Naive thymus-derived CD8-positive, alpha-beta T cell (primary cell): Measurements from ENCODE around the gene WNT3. TPM values are rescaled to one million over a fixed set of nuclear protein-coding genes. Genes with fewer than 3 reads are reported as not detected.
"Not testable (repeated sequence)": the region's sequence is repeated elsewhere in the genome, so short reads cannot be mapped to it uniquely, and the experiment has no call there.

Experiments
- ATAC-seq, 2 donors: fragments of 150-1000 bp; cut with Tn5 transposase in 1 of 2; sonication (Bioruptor Pico), chemical (Tn5 transposase) in 1 of 2; 1 replicate in 1 of 2; 2 replicates in 1 of 2; pipeline ENCODE4 v1.10.0; 2021; ENCODE audit warnings: mild to moderate bottlenecking in 2 of 2, moderate library complexity in 2 of 2
- POLR2A ChIA-PET: fragments of 350-600 bp; sonication (Branson Sonifier 250); formaldehyde crosslinking; loops from one replicate; lab custom pipeline; 2021; ENCODE audit warnings: antibody characterized with exemption; lab: Charles Lee
- DNase-seq, 10 donors: peaks; one replicate each; pipeline versions ENCODE4 v3.0.0 to v3.0.0-alpha.2; 2020 to 2022
- H3K27ac Mint-ChIP-seq, 10 donors: one replicate each; pipeline ENCODE4 v1.8.0; 2020 to 2022; ENCODE audit warnings: mild to moderate bottlenecking in 10 of 10, mixed read lengths in 10 of 10, moderate library complexity in 4 of 10, inconsistent platforms in 1 of 10
- H3K27me3 Mint-ChIP-seq, 5 donors: one replicate each; pipeline ENCODE4 v1.8.0; 2021 to 2022; ENCODE audit warnings: mixed read lengths in 5 of 5
- H3K36me3 Mint-ChIP-seq, 3 donors: one replicate each; pipeline ENCODE4 v1.8.0; 2020 to 2022; ENCODE audit warnings: mixed read lengths in 3 of 3, mild to moderate bottlenecking in 2 of 3, inconsistent platforms in 1 of 3
- H3K4me1 Mint-ChIP-seq, 4 donors: one replicate each; pipeline ENCODE4 v1.8.0; 2021 to 2022; ENCODE audit warnings: mixed read lengths in 4 of 4
- H3K4me3 Mint-ChIP-seq, 10 donors: one replicate each; pipeline ENCODE4 v1.8.0; 2020 to 2022; ENCODE audit warnings: mild to moderate bottlenecking in 10 of 10, mixed read lengths in 10 of 10, moderate library complexity in 6 of 10, inconsistent platforms in 1 of 10
- H3K9me3 Mint-ChIP-seq, 9 donors: one replicate each; pipeline ENCODE4 v1.8.0; 2020 to 2022; ENCODE audit warnings: mixed read lengths in 9 of 9, mild to moderate bottlenecking in 3 of 9, inconsistent platforms in 1 of 9, moderate library complexity in 1 of 9
- polyA plus RNA-seq, 3 donors: library from polyadenylated mRNA; unstranded; fragments of 300-500 nt; fragmentation: Illumina TruSeq; gene quantifications; one replicate each; pipeline ENCODE4 v1.2.3, GENCODE V29; 2021
- total RNA-seq, 8 experiments: library from RNA in 2 of 8; stranded (reverse) in 2 of 8; gene quantifications; one replicate each; pipeline ENCODE4 v1.2.3 and lab custom pipeline; 2021 to 2026

WNT3 gene
- total and polyA plus RNA-seq, 5 experiments from 2014 or later = not detected

DNA sequence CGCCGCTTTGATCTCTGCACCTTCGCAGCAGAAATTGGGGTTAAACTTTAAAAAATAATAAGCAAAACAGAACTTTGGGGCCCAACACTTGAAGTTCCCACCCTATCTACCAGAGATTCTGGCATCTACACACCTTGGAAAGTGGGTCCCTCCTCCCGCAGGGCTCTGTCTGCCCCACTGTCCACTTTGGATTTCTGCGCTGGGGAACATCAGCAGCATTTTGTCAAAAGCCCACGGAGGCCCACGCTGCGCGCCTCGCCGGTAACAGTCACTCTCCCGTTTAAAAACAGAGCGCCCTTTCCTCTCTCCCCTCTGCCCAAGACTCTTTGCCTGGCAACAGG lies 32.2 kb upstream of the WNT3 start:
- no peak for ATAC-seq
- Mint-ChIP-seq H3K4me3 (peak overlapping the region; percentile 20 to 72 (median 60)), H3K27ac (no peak overlapping the region)

DNA sequence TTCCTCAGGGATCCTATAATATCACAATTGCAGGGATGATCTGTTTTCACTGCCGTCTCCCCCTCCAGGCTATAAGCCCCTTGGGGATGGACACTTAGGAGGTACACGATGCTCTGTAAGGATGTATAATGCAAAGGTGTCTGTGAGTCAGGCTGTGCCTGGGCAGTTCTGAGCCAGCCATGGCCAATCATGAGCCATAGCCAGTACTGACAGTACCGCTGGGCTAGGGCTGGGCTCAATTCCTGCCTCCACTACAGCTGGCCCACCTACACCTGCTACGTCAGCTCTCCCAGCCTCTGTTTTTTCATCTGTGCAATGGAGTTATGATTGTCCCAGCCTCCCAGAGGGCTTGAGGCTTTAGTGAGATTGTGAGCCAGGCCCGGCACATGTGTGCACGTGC lies 30.0 kb upstream of the WNT3 start:
- H3K27ac Mint-ChIP-seq = no peak overlapping the region
- peak in 1 of 10 donors; percentile 7 for DNase-seq
- ATAC-seq = no peak
- POLR2A ChIA-PET = no interaction called here
- no peak overlapping the region for H3K4me3 Mint-ChIP-seq
- peaks cover 38 to 79% (median 59%) of the 10 kb centered on the region in 5 donors for H3K27me3 Mint-ChIP-seq
- H3K4me1 Mint-ChIP-seq = peaks cover 2 to 19% (median 14%) of the 10 kb centered on the region in 4 donors
- peaks cover 0 to 2% (median 1%) of the 10 kb centered on the region in 3 donors for H3K36me3 Mint-ChIP-seq
- H3K9me3 Mint-ChIP-seq = peaks cover 0 to 6% (median 2%) of the 10 kb centered on the region in 9 donors

More for the DNA sequence above, 32.2 kb upstream of the WNT3 start:
- H3K27me3 Mint-ChIP-seq = peaks cover 44 to 92% (median 68%) of the 10 kb centered on the region in 5 donors
- H3K36me3 Mint-ChIP-seq = peaks cover 0 to 2% (median 0%) of the 10 kb centered on the region in 3 donors
- H3K4me1 Mint-ChIP-seq = peaks cover 2 to 15% (median 13%) of the 10 kb centered on the region in 4 donors
- H3K9me3 Mint-ChIP-seq = no peaks in the 10 kb centered on the region
- peak in 1 of 10 donors; percentile 35 for DNase-seq
- POLR2A ChIA-PET = no interaction called here

DNA sequence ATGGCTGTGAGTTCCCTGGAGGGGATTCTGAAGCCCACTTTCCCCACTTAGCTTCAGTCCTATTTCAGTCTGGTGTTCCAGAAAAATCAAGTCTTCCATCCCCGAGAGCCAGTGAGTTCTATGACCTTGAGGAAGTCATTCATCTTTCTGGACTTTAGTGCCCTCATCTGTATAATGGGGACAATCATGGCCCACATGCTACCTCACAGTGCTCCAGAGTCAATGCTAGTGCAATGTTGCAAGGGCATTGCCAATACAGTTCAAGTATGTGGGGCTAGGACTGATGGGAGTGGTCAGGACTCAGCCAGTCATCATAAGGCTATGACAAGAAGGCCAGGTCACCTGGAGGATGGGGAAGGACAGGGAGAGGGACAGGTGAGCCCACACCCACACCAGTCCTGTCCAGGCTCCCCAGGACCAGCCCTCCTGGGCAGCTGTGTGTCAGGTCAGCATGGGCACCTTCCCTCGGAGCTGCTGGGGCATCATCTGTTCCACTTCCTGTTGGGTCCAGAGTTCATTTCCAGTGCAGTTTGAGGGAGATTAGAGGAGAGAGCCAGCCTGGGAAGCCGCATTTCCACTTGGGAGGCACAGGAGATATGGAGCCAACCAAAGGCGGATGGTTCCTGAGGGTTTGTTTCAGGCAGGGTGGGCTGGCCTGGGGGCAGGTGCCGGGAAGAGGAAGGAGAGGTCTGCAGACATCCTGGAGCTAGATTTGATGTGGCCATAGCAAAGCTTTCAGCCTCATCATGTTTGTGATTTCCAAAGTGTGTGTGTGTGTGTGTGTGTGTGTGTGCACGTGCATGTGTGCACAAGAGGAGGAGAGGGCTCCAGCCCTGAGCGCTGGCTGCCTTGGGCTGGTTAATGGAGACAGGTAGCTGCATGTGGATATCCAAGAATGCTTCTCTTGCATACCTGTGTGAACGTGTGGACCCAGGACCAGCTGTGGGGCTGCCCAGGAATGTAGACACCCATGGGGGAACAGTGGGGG lies 29.0 kb upstream of the WNT3 start:
- POLR2A ChIA-PET = no interaction called here
- Mint-ChIP-seq H3K9me3 (peaks cover 0 to 15% (median 12%) of the 10 kb centered on the region in 9 donors), H3K27me3 (peaks cover 39 to 79% (median 62%) of the 10 kb centered on the region in 5 donors), H3K27ac (peak overlapping the region in 1 of 10 donors; percentile 14), H3K36me3 (peaks cover 2 to 12% (median 3%) of the 10 kb centered on the region in 3 donors), H3K4me1 (peaks cover 2 to 19% (median 14%) of the 10 kb centered on the region in 4 donors), H3K4me3 (peak overlapping the region in 1 of 10 donors; percentile 67)
- no peak for ATAC-seq
- peak in 1 of 10 donors; percentile 37 for DNase-seq

DNA sequence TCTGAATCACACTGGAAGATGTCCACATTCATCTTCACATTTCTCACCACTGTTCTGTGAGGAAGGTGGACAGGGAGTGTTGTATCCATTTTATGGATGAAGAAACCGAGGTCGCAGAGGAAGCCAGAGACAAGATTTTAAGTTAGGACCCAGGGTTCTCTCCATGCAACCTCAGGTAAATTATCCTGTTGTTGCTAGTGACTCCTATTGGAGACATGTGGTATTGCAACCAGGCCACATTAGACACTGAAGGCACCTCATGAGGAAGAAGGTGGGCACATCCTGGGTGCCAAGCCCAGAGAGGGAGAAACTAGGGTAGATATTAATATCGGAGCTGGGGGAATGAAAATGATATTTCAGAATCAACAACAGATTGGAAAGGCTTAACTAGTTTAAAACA lies 24.3 kb upstream of the WNT3 start:
- ATAC-seq (no peak), DNase-seq (no peak)
- H3K27ac Mint-ChIP-seq = no peak overlapping the region
- H3K9me3 Mint-ChIP-seq = peaks cover 0 to 23% (median 14%) of the 10 kb centered on the region in 9 donors
- H3K36me3 Mint-ChIP-seq = peaks cover 0 to 12% (median 3%) of the 10 kb centered on the region in 3 donors
- POLR2A ChIA-PET = no interaction called here
- H3K27me3 Mint-ChIP-seq = peaks cover 32 to 65% (median 50%) of the 10 kb centered on the region in 5 donors
- peaks cover 0 to 7% (median 3%) of the 10 kb centered on the region in 4 donors for H3K4me1 Mint-ChIP-seq
- H3K4me3 Mint-ChIP-seq = no peak overlapping the region

DNA sequence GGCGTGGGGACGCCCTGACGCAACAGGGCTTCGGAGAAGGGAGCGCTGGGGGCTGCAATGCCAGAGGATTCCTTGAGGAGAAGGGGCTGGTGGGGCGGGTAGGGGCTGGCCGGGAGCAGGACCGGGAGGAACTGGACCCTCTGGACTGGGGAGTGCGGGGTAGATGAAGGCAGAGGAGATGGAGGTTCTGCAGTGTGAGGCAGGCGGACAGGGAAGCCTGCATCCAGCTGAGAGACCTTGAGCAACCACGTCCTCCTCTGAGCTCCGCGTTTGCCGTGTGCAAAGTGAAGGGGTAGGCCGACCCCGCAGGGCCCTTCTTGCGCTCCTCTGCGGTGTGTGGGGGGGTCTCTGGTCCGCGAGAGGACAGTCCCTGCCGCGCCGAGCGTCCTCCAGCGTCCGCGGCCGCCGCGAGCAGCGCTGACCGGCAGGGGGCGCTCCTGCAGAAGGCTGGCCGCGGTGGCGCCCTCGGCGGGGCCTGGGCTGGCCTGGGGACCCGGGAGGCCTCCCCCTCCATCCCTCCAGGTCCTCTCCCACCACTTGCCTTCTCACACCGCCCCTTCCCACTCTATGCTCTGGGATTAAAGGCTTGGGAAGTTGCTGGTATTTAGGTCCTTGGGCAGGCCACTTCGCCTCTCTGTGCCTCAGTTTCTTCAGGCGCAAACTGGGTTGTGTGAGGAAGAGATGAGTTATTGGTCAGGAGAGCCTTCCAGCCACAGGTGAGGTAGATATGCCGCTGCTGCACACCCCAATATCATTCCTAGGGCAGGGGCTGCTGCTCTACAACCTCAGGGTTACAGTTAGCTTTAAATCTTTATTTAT lies 23.3 kb upstream of the WNT3 start:
- POLR2A ChIA-PET = no interaction called here
- peaks cover 23 to 60% (median 46%) of the 10 kb centered on the region in 5 donors for H3K27me3 Mint-ChIP-seq
- H3K27ac Mint-ChIP-seq = no peak overlapping the region
- peaks cover 0 to 23% (median 14%) of the 10 kb centered on the region in 9 donors for H3K9me3 Mint-ChIP-seq
- ATAC-seq (peak; percentile 42 to 60), DNase-seq (peak in 4 of 10 donors; percentile 13 to 52 (median 40))
- peaks cover 0 to 12% (median 3%) of the 10 kb centered on the region in 3 donors for H3K36me3 Mint-ChIP-seq
- H3K4me1 Mint-ChIP-seq = peaks cover 0 to 7% (median 3%) of the 10 kb centered on the region in 4 donors
- H3K4me3 Mint-ChIP-seq = peak overlapping the region in 3 of 10 donors; percentile 13 to 51 (median 48)

DNA sequence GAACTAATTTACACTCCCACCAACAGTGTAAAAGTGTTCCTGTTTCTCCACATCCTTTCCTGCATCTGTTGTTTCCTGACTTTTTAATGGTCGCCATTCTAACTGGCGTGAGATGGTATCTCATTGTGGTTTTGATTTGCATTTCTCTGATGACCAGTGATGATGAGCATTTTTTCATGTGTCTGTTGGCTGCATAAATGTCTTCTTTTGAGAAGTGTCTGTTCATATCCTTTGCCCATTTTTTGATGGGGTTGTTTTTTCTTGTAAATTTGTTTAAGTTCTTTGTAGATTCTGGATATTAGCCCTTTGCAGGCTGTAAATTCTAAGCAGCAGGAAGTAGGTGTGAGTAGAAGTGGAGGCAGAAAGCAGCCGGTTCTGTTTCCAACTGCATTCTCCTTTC lies 22.1 kb upstream of the WNT3 start:
- Mint-ChIP-seq H3K9me3 (peaks cover 0 to 23% (median 14%) of the 10 kb centered on the region in 9 donors), H3K27me3 (peaks cover 19 to 59% (median 39%) of the 10 kb centered on the region in 5 donors), H3K36me3 (peaks cover 0 to 12% (median 3%) of the 10 kb centered on the region in 3 donors), H3K4me1 (peaks cover 0 to 11% (median 8%) of the 10 kb centered on the region in 4 donors)
- ATAC-seq, POLR2A ChIA-PET, DNase-seq, H3K27ac Mint-ChIP-seq, H3K4me3 Mint-ChIP-seq: not testable (repeated sequence)

DNA sequence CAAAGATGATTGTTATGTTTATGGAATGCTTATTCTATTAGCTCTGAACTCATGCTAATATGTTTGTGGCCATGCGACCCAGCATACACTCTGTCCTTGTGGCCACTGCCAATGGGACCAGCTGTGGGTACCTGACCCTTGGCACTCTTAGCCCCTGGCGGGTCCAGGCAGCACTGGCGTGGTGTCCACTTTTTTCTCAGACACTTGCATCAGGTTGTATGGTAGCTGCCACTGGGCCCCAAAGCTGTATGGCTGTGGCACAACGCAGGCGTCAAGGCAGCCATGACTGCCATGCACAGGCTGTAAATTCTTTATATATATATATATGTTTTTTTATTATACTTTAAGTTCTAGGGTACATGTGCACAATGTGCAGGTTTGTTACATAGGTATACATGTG lies 20.7 kb upstream of the WNT3 start:
- no peak for ATAC-seq
- Mint-ChIP-seq H3K9me3 (peaks cover 0 to 21% (median 13%) of the 10 kb centered on the region in 9 donors), H3K27me3 (peaks cover 19 to 60% (median 35%) of the 10 kb centered on the region in 5 donors), H3K36me3 (peaks cover 0 to 12% (median 3%) of the 10 kb centered on the region in 3 donors), H3K27ac (no peak overlapping the region), H3K4me1 (peaks cover 0 to 8% (median 6%) of the 10 kb centered on the region in 4 donors), H3K4me3 (no peak overlapping the region)
- POLR2A ChIA-PET = no interaction called here
- peak in 1 of 10 donors; percentile 49 for DNase-seq

DNA sequence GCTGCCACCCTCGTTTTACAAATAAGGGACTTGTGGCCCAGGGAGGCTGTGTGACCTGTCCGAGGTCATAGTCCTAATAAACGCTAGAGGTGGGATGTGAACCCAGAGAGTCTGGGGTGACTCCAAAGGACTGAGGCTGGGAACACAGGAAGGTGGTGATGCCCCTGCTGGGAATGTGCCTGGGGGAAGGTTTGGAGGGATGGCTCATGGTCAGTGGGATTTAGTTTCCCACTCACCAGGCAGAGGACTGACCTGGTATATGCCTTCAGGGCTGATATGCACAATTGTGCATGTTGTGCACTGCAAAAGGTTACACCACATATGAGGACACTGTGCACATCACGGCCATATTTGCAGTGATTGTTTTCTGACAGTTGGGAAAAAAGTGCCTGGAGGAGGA lies 19.0 kb upstream of the WNT3 start:
- Mint-ChIP-seq H3K9me3 (peaks cover 0 to 8% (median 1%) of the 10 kb centered on the region in 9 donors), H3K27ac (no peak overlapping the region), H3K27me3 (peaks cover 12 to 47% (median 23%) of the 10 kb centered on the region in 5 donors), H3K4me1 (peaks cover 0 to 8% (median 6%) of the 10 kb centered on the region in 4 donors), H3K36me3 (peaks cover 0 to under 1% (median 0%) of the 10 kb centered on the region in 3 donors), H3K4me3 (no peak overlapping the region)
- DNase-seq = peak in 1 of 10 donors; percentile 26
- POLR2A ChIA-PET = no interaction called here
- no peak for ATAC-seq

DNA sequence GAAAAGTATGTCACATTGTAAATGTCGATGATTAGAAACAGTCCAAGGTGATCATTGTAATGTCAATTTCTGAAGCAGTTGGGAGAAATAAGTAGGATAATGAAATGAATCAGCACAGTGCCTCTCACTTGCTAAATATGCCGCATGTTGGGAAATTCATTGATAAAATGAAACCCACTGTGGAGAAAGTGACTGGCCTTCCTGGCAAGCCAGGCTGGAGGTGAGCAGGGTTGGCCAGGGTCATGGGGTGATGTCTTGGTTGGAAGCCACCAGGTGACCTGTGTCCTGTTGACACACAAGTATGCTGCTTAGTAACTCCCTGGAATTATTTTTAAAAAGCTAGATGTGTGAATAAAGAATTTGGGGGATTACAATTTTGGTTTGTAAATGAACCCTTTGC lies 18.0 kb upstream of the WNT3 start:
- no peak for DNase-seq
- Mint-ChIP-seq H3K4me1 (peaks cover 0 to 8% (median 6%) of the 10 kb centered on the region in 4 donors), H3K36me3 (no peaks in the 10 kb centered on the region), H3K27ac (peak overlapping the region in 1 of 10 donors; percentile 95), H3K4me3 (no peak overlapping the region), H3K27me3 (peaks cover 11 to 47% (median 23%) of the 10 kb centered on the region in 5 donors), H3K9me3 (peaks cover 0 to 6% (median 0%) of the 10 kb centered on the region in 9 donors)
- POLR2A ChIA-PET = interaction anchor here (0.6 kb wide), 1 partner anchor 23 kb away, joined by 4 read pairs; no protein-coding TSS in a partner anchor
- ATAC-seq = no peak

DNA sequence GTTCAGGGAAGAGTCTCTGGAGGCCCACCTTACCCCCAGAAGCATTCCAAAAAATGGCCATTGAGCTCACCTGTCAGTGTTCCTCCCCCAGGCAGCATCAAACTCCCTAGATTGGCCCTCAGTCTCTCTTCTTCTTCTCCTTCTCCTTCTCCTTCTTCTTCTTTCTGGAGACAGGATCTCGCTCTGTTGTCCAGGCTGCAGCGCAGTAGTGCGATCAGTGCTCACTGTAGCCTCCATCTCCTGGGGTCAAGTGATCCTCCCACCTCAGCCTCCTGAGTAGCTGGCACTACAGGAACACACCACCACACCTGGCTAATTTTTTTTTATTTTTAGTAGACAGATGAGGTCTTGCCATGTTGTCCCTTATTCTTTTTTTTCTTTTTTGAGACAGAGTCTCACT lies 16.4 kb upstream of the WNT3 start:
- no peak for ATAC-seq
- H3K9me3 Mint-ChIP-seq = peaks cover 0 to 3% (median 0%) of the 10 kb centered on the region in 9 donors
- peaks cover 3 to 45% (median 17%) of the 10 kb centered on the region in 5 donors for H3K27me3 Mint-ChIP-seq

DNA sequence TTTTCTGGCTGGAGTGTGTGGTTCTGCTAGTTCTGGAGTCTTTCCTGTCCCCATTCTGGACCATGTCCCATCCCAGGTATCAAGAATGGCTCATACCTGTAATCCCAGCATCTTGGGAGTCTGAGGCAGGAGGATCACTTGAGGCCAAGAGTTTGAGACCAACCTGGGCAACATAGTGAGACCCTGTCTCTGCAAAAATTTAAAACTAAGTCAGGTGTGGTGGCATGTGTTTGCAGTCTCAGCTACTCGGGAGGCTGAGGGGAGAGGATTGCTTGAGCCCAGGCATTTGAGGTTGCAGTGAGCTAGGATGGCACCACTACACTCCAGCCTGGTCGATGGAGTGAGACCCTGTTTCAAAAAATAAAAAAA lies 15.3 kb upstream of the WNT3 start:
- no peak for ATAC-seq
- peaks cover 0 to 2% (median 0%) of the 10 kb centered on the region in 9 donors for H3K9me3 Mint-ChIP-seq
- peaks cover 0 to 8% (median 2%) of the 10 kb centered on the region in 4 donors for H3K4me1 Mint-ChIP-seq
- POLR2A ChIA-PET = no interaction called here
- peaks cover 0 to 42% (median 16%) of the 10 kb centered on the region in 5 donors for H3K27me3 Mint-ChIP-seq
- no peaks in the 10 kb centered on the region for H3K36me3 Mint-ChIP-seq
- H3K27ac Mint-ChIP-seq = peak overlapping the region in 3 of 10 donors; percentile 40 to 46 (median 43)
- DNase-seq = no peak
- no peak overlapping the region for H3K4me3 Mint-ChIP-seq

More for the DNA sequence above, 16.4 kb upstream of the WNT3 start:
- peaks cover 0 to 8% (median 2%) of the 10 kb centered on the region in 4 donors for H3K4me1 Mint-ChIP-seq
- H3K27ac Mint-ChIP-seq = no peak overlapping the region
- POLR2A ChIA-PET = no interaction called here
- H3K36me3 Mint-ChIP-seq = no peaks in the 10 kb centered on the region
- no peak for DNase-seq
- H3K4me3 Mint-ChIP-seq = peak overlapping the region in 1 of 10 donors; percentile 12
